Thyroid gland (tissue), 4 donors: ENCODE data around the gene GALNT18. TPM values are rescaled to one million over a fixed set of nuclear protein-coding genes. Genes with fewer than 3 reads are reported as not detected.
A peak's percentile ranks its signal among the peaks of the same experiment; 100 is the strongest.

Experiments used
- DNase-seq, 2 donors: peaks; one replicate each; pipeline ENCODE4 v3.0.0-alpha.2; 2019
- H3K27ac ChIP-seq, 3 donors: fragments of 200-600 bp; sonication (generic); 1 replicate in 2 of 3; 2 replicates in 1 of 3; pipeline ENCODE4 v1.5.1; 2016 to 2019; ENCODE audit warnings: mild to moderate bottlenecking in 1 of 3, moderate library complexity in 1 of 3
- H3K27me3 ChIP-seq: fragments of 200-600 bp; sonication (generic); one replicate; pipeline ENCODE4 v1.5.1; 2019
- H3K36me3 ChIP-seq, 2 donors: fragments of 200-600 bp; sonication (generic); one replicate each; pipeline ENCODE4 v1.5.1; 2016 to 2019
- H3K4me1 ChIP-seq, 2 donors: fragments of 200-600 bp; sonication (generic); one replicate each; pipeline ENCODE4 v1.5.1; 2017 to 2019
- H3K4me3 ChIP-seq, 3 donors: fragments of 200-600 bp; sonication (generic); replicated peaks in 1 of 3; 1 replicate in 2 of 3; 2 replicates in 1 of 3; pipeline ENCODE4 v1.5.1; 2016; ENCODE audit warnings: mild to moderate bottlenecking in 1 of 3
- H3K9me3 ChIP-seq: fragments of 200-600 bp; sonication (generic); one replicate; pipeline ENCODE4 v1.5.1; 2017
- POLR2A ChIP-seq, 2 donors: fragments of 450-650 bp; IDR thresholded peaks; one replicate each; pipeline ENCODE4 v1.6.1; 2017; ENCODE audit warnings: antibody characterized with exemption in 2 of 2, mild to moderate bottlenecking in 2 of 2, moderate library complexity in 1 of 2
- WGBS, 2 donors: methylation state at CpG; one replicate each; pipeline ENCODE4 v1.1.5; 2017; 5-methylcytosine and 5-hydroxymethylcytosine counted together
- intact Hi-C: fragments of 100-400 bp; cut with DNase I; formaldehyde crosslinking; loops from one replicate; pipeline ENCODE4 v1.15.1; 2023
- total RNA-seq, 4 donors: library from RNA; depleted of rRNA; stranded (reverse); fragments of >200 nt; gene quantifications; one replicate each; pipeline ENCODE4 v1.2.3, GENCODE V29; 2016
- TF ChIP-seq, protein P1 (sequence below), 6 experiments: fragments of 200-600 bp in 3 of 6; fragments of 450-650 bp in 3 of 6; sonication (generic) in 3 of 6; IDR thresholded peaks; one replicate each; pipeline ENCODE4 v1.5.1; 2016 to 2019; ENCODE audit warnings: antibody characterized with exemption in 6 of 6, mild to moderate bottlenecking in 2 of 6, inconsistent platforms in 1 of 6, moderate library complexity in 1 of 6

The GALNT18 gene
- 10 to 100 TPM; 60.7 to 93.8 (median 87.5) TPM for total RNA-seq

DNA sequence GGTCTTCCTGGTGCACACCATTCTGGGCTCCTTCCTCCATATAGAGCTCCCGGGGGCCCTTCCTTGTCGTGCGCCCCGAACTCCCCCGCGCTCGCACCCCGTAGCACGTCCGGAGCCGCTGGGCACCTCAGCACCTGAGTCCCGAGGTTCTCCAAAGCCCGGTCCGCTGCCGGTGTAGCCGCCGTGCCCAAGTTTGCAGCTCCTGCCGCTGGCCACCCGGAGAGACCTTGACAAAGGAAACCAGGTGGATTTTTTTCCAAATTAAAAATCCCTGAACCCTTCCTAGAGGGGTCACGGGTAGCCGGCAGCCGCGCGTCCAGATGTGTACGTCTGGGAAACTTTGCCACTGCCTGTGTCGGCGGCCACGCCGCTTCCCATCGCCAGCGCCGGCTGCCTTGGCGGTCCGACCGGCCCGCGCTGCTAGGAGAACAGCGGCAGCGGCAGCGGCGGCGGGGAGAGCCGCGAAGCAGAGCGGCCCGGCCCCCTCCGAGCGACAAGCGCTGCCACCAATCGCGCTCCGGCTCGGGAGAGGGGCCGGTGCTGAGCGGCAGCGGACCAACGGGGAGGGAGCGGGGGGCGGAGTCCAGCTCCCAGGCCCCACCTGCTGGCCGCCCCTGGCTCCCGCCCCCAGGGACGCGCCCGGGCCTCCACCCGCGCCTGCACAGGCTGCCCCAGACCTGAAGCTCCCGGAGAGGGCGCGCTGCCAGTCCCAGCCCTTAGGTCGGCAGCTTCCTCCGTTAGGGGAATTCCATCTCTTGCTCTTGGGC, at the start of gene GALNT18:
Gene GALNT18 (minus strand): TSS at position 433 of the 767 bp plus-strand sequence.
- no peaks in the 10 kb centered on the region for H3K9me3 ChIP-seq
- H3K36me3 ChIP-seq, result no peaks in the 10 kb centered on the region
- intact Hi-C loops, result loop anchor here (5.0 kb wide), 1 partner anchor 166 kb away; no protein-coding TSS in a partner anchor
- H3K27ac ChIP-seq, result peak within 1 kb of the TSS; percentile 75 to 86 (median 82)
- WGBS, 2 donors, result 0% methylated on average over 3 to 17 of the region's 71 CpGs
- H3K4me1 ChIP-seq, result peaks cover 25 to 50% of the 10 kb centered on the region in 2 donors
- TF ChIP-seq POLR2A (IDR thresholded peaks at IDR 0.05), result peak; percentile 69 to 98
- TF ChIP-seq, protein P1, sequence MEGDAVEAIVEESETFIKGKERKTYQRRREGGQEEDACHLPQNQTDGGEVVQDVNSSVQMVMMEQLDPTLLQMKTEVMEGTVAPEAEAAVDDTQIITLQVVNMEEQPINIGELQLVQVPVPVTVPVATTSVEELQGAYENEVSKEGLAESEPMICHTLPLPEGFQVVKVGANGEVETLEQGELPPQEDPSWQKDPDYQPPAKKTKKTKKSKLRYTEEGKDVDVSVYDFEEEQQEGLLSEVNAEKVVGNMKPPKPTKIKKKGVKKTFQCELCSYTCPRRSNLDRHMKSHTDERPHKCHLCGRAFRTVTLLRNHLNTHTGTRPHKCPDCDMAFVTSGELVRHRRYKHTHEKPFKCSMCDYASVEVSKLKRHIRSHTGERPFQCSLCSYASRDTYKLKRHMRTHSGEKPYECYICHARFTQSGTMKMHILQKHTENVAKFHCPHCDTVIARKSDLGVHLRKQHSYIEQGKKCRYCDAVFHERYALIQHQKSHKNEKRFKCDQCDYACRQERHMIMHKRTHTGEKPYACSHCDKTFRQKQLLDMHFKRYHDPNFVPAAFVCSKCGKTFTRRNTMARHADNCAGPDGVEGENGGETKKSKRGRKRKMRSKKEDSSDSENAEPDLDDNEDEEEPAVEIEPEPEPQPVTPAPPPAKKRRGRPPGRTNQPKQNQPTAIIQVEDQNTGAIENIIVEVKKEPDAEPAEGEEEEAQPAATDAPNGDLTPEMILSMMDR (IDR thresholded peaks at IDR 0.05), result peak in 5 of 6 experiments; percentile 12 to 50 (median 43)
- peak; percentile 96 for DNase-seq
- no peaks in the 10 kb centered on the region for H3K27me3 ChIP-seq
- H3K4me3 ChIP-seq, result peak within 1 kb of the TSS; percentile 25 to 79 (median 73)

DNA sequence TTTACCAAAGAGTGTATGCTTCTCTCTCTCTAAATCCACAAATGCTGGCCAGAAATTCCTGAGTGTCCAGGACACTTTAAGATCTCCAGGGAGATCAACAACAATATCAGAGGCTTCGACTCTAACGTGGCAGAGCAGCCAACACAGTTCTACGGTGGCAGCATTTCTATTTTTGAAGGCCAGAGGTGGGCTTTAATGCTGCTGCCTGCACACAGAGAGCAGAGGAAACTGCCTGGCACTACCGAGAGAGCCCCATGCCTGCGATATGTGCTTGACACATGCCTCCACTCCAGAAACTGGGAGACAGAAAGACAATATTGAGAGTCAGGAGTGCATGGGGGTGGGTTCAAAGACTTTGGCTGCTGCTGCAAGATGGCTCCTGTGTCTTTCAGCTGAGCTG, 48.8 kb upstream of the GALNT18 start:
- peaks cover 0 to 5% of the 10 kb centered on the region in 2 donors for H3K4me1 ChIP-seq
- intact Hi-C loops, result no loop called here
- TF ChIP-seq, protein P1 (IDR thresholded peaks at IDR 0.05), result no peak
- no peak for TF ChIP-seq POLR2A (IDR thresholded peaks at IDR 0.05)
- H3K9me3 ChIP-seq, result no peaks in the 10 kb centered on the region
- no peaks in the 10 kb centered on the region for H3K27me3 ChIP-seq
- DNase-seq, result no peak
- no peak overlapping the region for H3K27ac ChIP-seq
- no peak overlapping the region for H3K4me3 ChIP-seq
- no peaks in the 10 kb centered on the region for H3K36me3 ChIP-seq
- 40 to 41% methylated on average over 5 of the region's 5 CpGs for WGBS, 2 donors

DNA sequence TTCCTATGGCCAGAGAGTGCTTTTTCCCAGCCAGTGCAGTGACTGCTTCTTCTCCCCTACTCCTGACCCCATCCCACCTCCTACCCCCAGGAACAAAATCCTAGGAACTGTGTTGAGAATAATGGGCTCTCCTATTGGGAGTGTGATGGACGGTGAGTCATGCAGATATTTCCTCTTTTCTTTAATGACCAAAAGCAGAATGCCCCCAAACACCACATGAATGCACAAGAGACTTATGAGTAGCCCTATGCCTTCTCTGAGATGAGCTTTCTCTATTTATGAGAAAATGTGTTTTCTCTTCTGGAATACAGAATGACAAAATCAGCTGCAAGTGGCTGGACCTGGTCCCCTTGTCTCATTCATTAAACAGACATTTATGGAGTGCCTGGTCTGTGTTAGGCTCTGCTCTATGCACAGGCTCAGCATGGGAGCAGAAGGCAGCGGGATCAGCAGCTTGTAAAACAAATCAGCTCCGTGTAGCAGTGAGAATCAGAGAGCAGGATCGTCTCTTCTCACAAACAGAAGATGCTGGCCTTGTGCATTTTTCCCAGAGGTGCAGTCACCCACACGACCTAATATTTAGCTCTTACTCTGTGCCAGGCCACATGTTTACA, 47.5 kb upstream of the GALNT18 start:
- Histone ChIP-seq H3K36me3 (no peaks in the 10 kb centered on the region), H3K27me3 (no peaks in the 10 kb centered on the region), H3K27ac (no peak overlapping the region), H3K4me3 (no peak overlapping the region), H3K9me3 (no peaks in the 10 kb centered on the region), H3K4me1 (peaks cover 0 to 5% of the 10 kb centered on the region in 2 donors)
- no peak for DNase-seq
- WGBS, 2 donors, result 68 to 69% methylated on average over 5 of the region's 5 CpGs
- intact Hi-C loops, result no loop called here
- TF ChIP-seq, protein P1 (IDR thresholded peaks at IDR 0.05), result no peak
- no peak for TF ChIP-seq POLR2A (IDR thresholded peaks at IDR 0.05)

DNA sequence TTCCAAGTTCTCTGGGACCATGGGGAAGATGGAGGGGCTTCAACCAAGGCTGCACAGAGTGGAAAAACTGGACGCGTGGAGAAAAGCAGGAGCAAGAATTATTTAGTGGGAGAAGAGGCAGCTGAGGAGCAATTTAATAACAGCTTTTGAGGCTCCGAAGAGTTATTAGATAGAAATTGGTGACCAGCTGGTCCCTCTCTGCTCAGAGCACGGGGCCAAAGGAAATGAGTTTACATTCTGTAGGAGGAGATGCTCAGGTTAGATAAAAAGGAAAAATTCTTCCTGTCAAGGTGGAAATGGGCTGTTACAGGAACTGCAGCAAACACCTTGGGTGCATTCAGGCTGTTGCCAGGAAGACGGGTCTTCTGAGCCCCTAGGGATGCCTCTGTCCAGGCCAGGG, 47.0 kb upstream of the GALNT18 start:
- H3K4me3 ChIP-seq, result no peak overlapping the region
- intact Hi-C loops, result no loop called here
- TF ChIP-seq, protein P1 (IDR thresholded peaks at IDR 0.05), result no peak
- no peak for TF ChIP-seq POLR2A (IDR thresholded peaks at IDR 0.05)
- no peaks in the 10 kb centered on the region for H3K27me3 ChIP-seq
- H3K36me3 ChIP-seq, result no peaks in the 10 kb centered on the region
- DNase-seq, result no peak
- WGBS, 2 donors, result 69 to 78% methylated on average over 5 of the region's 5 CpGs
- no peaks in the 10 kb centered on the region for H3K9me3 ChIP-seq
- no peak overlapping the region for H3K27ac ChIP-seq
- H3K4me1 ChIP-seq, result peaks cover 0 to 5% of the 10 kb centered on the region in 2 donors

DNA sequence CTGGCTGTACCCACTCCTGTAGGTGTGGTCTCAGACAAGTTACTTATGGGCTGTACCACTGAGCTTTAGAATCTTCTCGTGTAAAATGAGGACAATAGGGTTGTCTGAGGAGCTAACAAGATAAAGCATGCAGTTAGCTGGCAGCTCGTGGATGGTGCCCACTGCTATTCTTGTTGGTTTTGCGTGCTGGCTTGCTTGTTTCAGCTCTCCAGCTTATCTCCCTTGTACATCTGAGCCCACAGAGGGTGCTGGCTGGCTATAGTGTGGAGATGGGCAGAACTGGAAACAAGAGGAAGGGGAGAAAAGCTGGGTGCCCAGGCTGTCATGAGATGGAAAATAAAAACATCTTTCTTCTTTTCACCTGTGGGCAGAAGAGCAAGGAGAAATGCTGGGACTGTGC, 46.5 kb upstream of the GALNT18 start:
- Histone ChIP-seq H3K9me3 (no peaks in the 10 kb centered on the region), H3K4me1 (peaks cover 0 to 5% of the 10 kb centered on the region in 2 donors), H3K27me3 (no peaks in the 10 kb centered on the region), H3K36me3 (no peaks in the 10 kb centered on the region), H3K4me3 (no peak overlapping the region), H3K27ac (no peak overlapping the region)
- intact Hi-C loops, result no loop called here
- DNase-seq, result no peak
- WGBS, 2 donors, result 61 to 66% methylated on average over 3 of the region's 3 CpGs
- no peak for TF ChIP-seq POLR2A (IDR thresholded peaks at IDR 0.05)
- TF ChIP-seq, protein P1 (IDR thresholded peaks at IDR 0.05), result no peak
